ENCODE data around the gene THBS4.

THBS4 gene

DNA sequence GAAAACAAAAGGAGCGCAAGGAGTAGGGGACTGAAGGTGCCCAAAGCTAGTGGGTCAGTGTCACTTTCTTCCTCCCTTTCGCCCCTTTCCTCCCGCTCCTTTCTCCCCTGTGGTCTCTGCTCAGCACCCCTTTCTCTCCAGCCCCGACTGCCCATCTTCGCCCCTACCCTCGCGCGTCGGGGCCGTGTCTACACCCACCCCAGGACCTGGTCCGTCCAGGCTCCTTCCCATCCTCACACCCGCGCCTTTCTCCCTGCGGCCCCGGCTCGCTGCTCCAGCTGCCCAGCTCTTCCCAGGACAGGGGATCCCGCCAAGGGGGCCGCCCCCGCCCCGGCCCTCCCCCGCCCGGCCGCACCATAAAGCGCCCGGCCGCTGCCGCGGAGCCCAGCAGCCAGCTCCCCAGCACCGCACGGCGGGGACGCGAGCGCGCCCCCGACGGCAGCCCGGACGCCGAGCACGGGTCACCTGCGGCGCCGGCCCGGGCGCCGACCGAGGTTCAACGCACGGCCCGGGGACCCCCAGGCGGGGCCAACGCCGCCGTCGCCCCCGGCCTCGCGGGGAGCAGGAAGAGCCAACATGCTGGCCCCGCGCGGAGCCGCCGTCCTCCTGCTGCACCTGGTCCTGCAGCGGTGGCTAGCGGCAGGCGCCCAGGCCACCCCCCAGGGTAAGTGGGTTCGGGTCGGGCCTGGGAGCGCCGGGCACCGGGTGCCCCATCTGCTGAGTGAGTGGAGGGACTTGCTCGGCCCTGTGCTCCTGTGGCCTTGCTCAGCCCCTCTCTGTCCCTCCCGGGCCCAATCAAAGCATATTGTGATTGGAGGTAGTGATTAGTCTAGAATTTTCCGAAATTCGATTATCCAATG lies at the start of gene THBS4:
Gene THBS4 (plus strand): TSS at position 387 of the 860 bp plus-strand sequence. CDS start 190 bp downstream, at position 577.
- DNase-seq, result no peak

DNA sequence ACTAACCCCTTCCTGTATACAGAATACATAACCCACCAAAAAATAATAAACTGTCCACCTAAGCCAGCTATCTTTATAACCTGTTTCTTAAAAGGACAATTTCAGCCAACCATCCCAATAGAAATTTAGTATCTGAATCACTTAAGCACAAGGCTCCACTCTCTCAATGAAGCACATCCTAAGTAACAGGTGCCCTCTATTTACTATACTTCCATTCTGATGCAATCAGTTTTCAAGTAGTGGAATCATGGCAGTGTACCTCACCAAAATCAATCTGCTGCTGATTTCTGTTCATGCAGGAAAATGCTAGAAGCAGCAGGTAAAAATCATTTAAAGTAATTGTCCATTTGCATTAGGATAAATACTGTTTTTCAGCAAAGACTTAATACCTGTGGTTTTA lies 48.9 kb upstream of the THBS4 start:
- DNase-seq, result no peak

DNA sequence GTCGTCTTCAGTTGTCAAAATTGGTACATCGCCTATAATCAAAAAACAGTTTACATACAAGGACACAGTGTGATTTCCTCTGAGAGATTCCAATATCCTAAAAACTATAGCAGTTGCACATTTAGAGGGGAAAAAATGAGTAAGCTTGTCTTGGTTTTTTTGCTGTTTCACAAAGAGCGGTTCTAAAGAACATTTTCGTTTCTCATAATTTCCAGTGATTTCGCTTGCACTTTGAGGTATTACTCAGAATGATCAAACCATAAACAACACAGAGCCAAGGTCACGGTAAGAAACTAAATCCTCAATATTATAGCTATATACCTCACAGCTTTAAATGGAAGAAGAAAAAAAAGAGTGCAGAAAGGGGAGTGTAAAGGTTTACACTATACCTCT lies 44.9 kb upstream of the THBS4 start:
- DNase-seq, result no peak

DNA sequence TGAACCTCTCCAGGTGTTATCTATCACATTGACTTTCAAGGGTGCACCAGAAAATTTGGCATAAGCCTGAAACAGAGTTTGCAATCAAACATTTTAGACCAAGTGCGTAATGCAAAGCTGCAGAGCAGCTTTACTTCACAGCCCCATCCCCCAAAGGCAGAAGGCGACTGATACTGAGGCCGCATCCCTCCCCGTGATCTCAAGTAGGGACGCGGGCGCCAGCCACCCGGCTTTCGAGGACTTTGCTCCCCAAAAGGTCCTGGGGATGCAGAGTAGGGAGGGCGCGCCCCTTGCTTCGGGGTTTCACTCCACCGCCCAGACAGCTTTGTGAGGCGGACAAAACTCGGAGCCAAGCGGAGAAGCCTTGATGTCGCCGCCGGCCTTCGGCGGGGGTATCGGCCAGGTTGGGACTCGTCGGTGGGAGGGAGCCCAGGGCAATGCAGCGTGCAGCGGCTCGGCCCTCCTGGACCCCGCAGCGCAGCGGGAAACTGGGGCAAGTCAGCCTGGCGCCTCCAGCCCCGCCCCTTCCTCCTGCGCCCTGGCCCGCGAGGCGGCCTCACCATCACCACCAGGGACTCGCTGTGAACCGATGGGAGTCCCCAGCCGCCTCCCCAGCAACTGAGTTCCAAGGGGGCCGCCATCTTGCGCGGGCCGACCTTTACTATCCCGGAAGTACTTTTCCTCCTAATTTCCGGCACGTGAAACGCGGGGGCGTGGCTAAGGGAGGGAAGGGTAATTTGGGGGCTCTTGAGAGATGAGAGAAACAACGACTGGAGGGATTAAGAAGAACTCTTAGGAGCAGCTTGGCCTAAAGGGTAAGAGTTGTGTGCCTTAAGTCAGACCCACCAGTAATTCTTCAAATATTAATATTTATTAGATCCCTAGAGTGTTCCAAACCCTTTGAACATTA lies 44.3 kb upstream of the THBS4 start, which contains the start of gene MTX3:
Gene MTX3 (minus strand): TSS at position 665 of the 910 bp plus-strand sequence. CDS start 24 bp downstream, at position 641.
- DNase-seq, result no peak

DNA sequence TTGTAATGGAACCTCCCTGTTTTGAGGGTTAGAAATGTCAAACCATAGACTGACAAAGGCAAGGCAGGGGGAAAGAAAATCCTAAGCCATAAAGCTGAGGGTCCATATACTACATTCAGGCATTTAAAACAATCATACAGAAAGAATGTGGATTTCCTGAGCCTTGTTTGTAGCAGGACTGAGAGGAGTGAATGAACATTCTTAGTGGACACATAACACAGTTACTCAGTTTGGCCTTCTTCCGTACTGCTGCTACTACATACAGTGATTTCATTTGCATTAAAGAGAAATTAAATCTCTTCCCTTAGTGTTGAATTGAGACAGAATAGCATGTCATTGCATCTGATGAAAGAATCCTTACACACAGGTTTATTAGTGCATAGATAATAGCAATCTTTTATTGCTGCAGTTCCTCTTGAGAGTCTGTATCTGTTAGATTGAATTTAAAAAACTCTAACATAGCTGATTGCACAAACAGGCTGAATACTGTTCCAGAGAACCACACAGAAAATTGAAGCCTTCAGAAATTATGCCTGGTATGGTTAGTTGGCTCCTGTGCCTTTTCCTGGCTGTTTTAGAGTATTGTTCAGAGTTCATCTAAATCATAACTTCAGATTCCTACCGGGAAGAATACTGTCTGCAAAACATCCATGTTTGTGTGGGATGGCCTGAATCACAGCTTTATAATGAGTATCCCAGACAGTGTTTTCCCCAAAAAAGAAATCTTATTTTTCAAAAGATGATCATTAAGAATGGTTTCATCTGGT lies 42.1 kb upstream of the THBS4 start:
- no peak for DNase-seq

DNA sequence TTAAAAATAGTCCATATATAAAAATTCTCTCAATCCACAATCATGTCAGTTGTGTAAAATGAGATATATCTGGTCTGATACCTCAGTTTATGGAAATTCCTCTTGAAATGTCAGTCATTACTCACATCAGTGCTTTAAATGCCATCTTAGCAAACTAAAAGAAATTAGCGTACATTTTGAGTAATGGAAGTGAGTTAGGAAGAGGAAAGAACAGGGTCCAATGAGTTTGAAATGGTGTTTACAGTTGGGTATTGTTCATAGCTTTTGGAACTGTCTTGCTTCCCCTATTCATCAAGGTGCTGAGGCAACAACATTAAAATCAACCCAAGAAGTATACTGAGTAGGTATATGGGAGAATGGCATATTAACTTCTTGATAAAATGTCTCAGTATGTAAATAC lies 35.4 kb upstream of the THBS4 start:
- DNase-seq, result no peak

DNA sequence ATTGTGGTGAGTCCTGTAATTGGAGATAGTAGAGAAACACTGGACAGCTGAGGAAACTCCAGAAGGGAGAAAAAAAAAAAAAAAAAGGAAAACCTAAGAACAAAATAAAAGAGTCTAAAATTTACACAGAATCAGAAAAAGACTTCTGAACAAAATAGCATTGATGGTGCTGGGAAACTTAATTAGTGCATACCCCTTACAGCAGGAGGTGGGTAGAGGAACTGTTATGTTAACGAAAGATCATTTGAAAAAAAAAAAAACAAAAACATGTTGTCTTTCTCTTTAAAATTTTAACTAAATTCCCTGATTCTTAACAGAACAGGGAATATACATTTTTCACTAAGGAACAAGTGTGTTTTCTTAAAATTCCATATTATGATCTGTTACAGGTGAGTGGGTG lies 32.5 kb upstream of the THBS4 start:
- DNase-seq, result no peak

DNA sequence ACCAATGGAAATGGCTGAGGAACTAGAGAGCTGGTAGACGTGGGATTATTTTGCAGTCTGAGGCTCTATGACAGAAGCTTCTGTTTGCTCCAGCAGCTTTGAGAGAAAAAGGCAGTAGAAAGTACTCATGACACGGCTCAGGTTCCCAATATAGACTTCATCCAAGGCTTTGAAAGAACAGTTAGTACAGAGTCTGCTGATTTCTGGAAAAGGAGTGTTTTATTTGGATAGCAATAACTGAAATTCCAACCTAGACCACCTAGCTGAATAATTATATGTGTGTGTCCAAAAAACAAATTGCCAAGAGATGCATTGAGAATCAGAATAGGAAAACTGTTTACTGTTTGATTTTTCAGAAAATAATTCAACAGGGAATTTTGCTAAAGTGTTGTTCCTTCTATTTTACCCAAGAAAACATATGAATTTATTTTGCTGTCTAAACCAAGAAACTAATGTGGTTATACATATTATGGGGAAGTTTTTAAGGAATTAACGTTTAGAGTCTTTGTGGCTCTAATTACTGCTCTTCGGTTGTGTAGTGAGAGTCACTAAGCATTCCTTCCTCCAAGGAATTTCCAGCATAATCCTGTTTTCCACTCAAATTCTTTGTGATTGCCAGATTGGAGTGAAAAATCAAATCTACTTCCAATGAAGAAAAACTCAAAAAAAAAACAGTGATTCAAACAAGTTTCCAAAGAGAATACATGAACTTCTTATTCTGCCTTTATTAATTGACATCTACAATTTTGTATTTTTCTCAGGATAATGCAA lies 26.0 kb upstream of the THBS4 start:
- no peak for DNase-seq

DNA sequence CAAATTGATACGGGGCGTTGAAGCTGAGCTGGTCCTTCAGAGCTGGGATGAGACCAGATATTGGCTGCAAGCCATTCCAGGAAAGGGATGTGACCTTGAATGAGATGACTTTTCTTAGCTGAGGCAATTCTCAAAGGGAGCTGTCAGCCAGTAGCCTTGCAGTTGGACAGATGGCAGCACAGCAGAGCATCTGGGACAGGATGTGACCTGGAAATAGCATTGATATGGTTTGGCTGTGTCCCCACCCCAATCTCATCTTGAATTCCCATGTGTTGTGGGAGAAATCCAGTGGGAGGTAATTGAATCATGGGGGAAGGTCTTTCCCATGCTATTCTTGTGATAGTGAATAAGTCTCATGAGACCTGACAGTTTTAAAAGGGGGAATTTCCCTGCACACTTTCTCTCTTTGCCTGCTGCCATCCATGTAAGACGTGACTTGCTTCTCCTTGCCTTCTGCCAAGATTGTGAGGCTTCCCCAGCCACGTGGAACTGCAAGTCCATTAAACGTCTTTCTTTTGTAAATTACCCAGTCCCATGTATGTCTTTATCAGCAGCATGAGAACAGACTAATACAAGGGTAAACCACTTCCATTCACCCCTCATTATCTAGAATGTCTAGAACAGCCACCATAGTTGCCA lies 24.3 kb upstream of the THBS4 start:
- DNase-seq, result no peak

DNA sequence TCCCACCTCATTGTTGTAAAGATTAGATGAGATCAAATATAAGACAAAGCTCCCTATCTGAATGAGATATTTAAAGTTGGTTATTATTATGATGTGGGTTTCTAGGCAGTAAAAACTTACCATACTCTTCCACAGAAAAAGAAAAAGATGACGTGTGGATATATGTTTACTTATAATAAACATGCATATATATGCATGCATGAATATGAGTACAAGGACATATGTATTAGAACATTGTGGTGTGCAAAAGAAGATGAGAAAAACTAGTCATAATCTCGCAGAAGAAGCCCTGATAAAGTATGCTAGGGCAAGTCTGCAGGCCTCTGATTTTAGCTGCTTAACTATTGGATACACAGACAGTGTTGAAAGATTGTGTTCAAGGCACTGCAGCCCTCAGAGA lies 10.1 kb upstream of the THBS4 start:
- no peak for DNase-seq

DNA sequence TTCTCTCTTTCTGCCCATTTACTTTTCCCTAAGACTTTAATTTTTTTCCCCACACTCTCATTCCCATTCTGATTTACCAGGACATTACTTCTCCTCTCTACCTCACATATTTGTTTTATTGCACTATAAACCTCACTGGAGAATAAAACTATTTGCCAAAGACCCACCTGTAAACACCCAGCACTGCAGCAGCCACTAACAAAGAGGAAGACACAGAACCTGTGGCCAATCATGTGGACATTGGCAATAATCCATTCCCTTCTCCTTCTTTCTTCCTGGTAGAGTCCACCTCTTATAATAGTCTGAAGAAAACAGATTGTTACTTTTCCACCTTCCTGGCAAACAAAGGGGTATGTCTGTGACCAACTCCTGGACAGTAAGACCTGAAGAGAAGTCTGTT lies 8.3 kb upstream of the THBS4 start:
- DNase-seq, result no peak

DNA sequence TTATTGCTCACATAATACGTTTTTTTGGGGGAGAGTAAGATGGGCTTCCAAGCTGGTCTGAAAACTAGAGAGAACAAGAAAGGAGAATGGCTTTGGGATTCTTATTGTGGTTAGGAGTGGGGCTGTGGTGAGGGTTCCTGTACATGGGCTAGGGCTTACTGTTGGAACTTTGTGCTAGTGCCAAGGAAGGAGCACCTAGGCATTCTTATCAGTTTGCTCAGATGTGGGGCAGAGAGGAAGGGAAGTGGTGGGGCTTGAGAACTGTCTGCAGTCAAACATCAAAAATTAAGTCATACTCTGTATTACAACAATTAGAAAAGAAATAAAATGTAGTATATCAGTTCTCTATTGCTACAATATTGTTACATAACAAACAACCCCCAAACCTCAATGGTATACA lies 4.0 kb upstream of the THBS4 start:
- peak; percentile 47 for DNase-seq

DNA sequence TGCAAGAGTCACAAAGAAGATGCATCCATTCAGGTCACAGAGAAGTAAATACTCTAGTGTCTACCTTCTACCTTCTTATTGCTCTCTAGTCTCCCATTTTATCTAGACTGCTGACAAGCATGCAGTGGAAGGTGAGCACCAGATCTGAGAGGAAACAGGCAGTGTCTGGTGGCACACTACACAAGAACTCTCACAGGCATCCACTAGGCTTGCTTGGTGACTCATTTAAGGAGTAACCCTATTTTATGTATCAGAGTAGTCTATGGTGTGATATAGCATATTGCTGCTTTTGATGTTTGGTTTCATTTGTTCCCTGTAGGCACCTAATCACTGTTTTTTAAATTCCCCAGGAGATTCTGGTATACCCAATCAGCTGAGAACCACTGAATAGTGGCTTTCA lies 1.6 kb upstream of the THBS4 start:
- no peak for DNase-seq

DNA sequence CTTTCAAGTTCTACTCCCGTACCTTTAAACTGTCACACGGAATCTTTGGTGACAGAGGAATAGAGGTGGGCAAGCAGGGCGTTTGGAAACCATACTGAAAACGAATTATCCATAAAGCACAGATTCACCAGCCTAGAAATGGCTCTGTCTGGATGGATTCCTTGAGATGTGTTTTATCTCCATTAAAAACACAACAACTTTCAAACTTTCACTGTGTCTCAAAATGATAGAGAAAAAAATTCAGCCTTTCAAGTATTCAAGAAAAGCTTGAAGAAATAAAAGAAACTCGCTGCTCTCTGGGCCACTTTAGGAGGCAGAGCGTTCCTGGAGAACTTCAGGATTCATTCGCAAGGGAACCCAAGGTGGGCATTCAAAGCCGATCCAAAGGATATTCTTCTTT lies 589 bp upstream of the THBS4 start:
- no peak for DNase-seq

DNA sequence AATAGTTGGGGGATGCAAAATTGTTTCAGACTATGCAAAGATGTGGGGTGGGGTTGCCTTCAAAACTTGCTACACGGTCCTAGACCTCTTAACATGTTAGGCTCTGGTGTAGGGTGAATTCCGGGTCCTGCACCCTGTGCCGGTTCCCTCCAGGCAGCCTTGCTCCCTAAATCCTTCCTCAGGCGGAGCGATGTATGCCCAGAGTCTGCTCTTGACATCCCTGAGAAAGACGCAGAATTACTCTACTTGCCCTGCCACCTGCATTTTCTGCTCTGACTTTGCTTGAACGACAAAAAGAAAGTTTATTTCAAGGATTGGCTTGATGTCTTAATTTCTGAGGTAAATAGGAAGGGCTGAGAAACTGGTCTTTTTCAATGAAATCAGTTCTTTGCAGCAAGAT lies 691 bp downstream of the THBS4 start:
- DNase-seq, result no peak

DNA sequence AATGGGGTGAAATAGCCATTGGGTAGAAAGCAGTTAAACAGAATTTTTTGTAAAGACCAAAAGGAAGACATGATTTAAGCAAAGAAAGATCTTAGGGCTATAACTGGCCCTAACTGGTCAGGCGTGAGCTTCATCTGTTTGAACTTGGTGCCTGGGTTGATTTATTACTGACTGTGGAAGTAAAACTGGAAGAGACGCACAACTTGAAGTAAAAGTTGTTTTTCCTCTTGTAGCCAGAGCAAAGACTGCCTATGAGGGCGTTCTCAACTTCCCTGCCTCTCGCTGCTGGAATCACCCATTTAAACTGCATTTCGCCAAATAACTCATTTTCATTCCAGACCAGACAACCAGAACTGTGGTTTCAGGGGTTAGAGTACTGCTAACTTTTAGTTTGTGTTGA lies 1.5 kb downstream of the THBS4 start:
- DNase-seq, result no peak

DNA sequence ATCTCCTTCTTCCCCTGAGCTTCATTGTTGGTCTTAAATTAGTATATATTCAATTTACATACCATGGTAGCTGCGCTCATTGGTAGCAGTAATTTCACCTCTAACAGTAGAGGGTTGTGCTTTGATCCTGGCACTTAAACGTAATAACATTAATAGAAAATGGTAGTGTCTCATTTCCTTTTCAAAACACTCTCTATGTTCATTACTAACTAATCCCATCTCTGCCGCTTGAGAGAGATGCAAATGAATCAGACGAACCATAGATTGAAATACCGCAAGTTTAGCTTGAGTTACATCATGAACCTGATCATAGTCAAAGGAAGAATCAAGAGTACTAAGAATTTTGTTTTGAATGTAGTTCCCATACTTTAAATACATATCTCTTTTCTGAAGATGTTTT lies 2.2 kb downstream of the THBS4 start:
- DNase-seq, result no peak

DNA sequence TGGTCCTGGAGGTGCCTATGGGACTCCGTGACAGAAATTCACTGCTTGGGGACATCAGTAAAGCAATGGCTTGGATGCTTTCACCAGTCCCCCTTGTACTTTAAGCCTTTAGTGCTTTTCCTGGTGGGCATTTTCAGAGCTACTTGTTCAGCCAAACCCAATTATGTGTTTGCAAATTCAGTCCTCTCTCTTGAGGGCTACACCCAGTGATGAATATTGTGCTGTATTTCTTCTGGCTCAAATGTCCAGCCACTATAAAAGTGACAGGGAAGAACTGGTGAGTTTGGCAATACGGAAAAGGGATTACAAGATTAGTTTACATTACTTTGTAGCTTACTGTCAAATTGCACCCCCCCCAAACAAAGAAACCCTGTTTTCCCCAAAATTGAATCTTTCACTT lies 4.5 kb downstream of the THBS4 start:
- no peak for DNase-seq

DNA sequence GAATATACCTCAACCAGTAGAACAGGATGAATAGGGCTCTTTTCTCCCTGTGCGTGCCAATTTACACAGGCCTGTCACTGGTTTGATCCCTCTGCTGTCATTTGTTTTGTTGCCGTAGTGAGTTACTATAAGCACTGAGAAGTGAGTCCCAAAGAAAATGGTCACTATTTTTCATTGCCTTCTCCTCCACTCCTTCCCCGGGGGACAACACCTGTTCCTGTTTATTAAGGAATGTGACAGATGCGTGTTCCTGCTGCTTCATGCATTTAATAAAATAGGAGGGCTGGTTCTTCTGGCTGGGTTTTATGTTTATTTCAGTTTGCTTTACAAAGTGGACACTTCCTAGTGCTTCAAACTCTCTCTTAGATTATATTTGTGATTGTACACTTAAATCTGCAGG lies 6.4 kb downstream of the THBS4 start:
- no peak for DNase-seq

DNA sequence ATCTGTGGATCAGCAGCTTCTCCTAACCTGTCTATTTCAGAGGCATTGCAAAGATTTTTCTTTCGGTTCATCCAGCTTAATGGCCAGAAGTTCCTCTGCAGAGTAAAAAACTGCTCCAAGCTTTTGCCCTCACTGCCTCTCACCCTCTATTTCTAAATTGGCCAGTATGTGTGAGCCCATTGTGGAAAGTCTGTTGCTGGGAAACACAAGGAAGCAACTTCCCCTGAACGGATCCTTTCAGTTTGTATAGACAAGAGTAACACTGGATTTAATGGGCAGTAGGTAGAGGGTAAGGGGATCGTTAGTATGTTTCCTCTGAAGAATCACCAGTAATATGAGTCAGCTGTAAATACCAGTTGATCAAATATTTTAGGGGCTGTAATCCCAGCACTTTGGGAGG lies 7.2 kb downstream of the THBS4 start:
- DNase-seq, result no peak

DNA sequence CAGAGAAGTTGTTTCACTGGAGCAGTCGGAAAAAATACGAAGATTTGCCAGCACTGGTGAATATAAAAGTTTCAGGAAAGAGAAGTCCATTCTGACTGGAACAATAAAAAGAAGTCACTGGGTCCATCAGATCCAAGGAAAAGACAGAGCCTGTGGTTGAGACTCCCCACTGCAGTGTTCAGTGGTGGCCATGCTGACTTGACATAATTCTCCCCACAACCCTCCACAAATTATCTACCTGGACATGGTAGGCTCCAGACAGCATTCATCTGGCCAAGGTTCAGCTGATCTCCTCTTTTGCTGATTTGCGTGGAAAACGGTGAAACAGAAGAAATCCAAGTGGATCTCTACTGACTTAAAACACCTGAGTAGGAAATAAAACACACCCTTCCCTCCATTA lies 8.0 kb downstream of the THBS4 start:
- DNase-seq, result no peak

All from GDM1 (cell line).